Neural cell (in vitro differentiated cells): ENCODE results near the gene FXYD6. TPM values are rescaled to one million over a fixed set of nuclear protein-coding genes. Genes with fewer than 3 reads are reported as not detected.

Source experiments
- H2AFZ ChIP-seq: fragments of 200-600, 300-800 bp; sonication (generic), shearing (Covaris generic); 2 replicates; pipeline ENCODE4 v1.6.0; 2014; ENCODE audit warnings: low read depth, mild to moderate bottlenecking, antibody characterized with exemption, low read length, moderate library complexity
- H3F3A ChIP-seq: fragments of 200-600 bp; shearing (Covaris generic); 2 replicates; pipeline ENCODE4 v1.6.1; 2016; ENCODE audit warnings: mild to moderate bottlenecking, moderate library complexity, mixed read lengths, antibody characterized with exemption, low read length; ENCODE audit not compliant: insufficient read depth, poor library complexity, severe bottlenecking
- H3K27ac ChIP-seq: fragments of 200-600, 300-800 bp; sonication (generic), shearing (Covaris generic); 2 replicates; pipeline ENCODE4 v1.5.1; 2014; ENCODE audit warnings: mild to moderate bottlenecking, low read length, moderate library complexity
- H3K27me3 ChIP-seq: fragments of 300-800, 200-600 bp; sonication (generic), shearing (Covaris generic); 2 replicates; pipeline ENCODE4 v1.6.0; 2014; ENCODE audit warnings: mild to moderate bottlenecking, low read depth, low read length, moderate library complexity; ENCODE audit not compliant: insufficient read depth
- H3K36me3 ChIP-seq: fragments of 300-800, 200-600 bp; sonication (generic), shearing (Covaris generic); 2 replicates; pipeline ENCODE4 v1.5.1; 2014; ENCODE audit warnings: mild to moderate bottlenecking, antibody characterized with exemption, low read length, moderate library complexity; ENCODE audit not compliant: insufficient read depth
- H3K4me2 ChIP-seq: fragments of 300-800, 200-600 bp; sonication (generic), shearing (Covaris generic); 2 replicates; pipeline ENCODE4 v1.6.0; 2014; ENCODE audit warnings: mild to moderate bottlenecking, low read length
- H3K4me3 ChIP-seq: fragments of 300-800, 200-600 bp; sonication (generic), shearing (Covaris generic); 2 replicates; pipeline ENCODE4 v1.5.1; 2014; ENCODE audit warnings: mild to moderate bottlenecking, low read length, moderate library complexity
- H3K79me2 ChIP-seq: fragments of 200-600 bp; shearing (Covaris generic); replicated peaks from 2 replicates; pipeline ENCODE4 v1.6.0; 2014; ENCODE audit warnings: mild to moderate bottlenecking, low read length, moderate library complexity; ENCODE audit not compliant: insufficient read depth
- H3K9ac ChIP-seq: fragments of 300-800, 200-600 bp; sonication (generic), shearing (Covaris generic); 2 replicates; pipeline ENCODE4 v1.6.1; 2016; ENCODE audit warnings: mild to moderate bottlenecking, low read length, mixed read lengths
- H3K9me2 ChIP-seq: fragments of 200-600 bp; shearing (Covaris generic); 2 replicates; pipeline ENCODE4 v1.6.1; 2016; ENCODE audit warnings: mild to moderate bottlenecking, low read length, mixed read lengths; ENCODE audit not compliant: insufficient read depth
- H3K9me3 ChIP-seq: fragments of 200-600, 300-800 bp; sonication (generic), shearing (Covaris generic); 2 replicates; pipeline ENCODE4 v1.6.1; 2016; ENCODE audit warnings: mild to moderate bottlenecking, mixed run types, low read length, moderate library complexity, mixed read lengths
- H4K20me1 ChIP-seq: fragments of 200-600 bp; shearing (Covaris generic); 2 replicates; pipeline ENCODE4 v1.6.1; 2016; ENCODE audit warnings: mild to moderate bottlenecking, mixed run types; ENCODE audit not compliant: insufficient read depth
- EP300 ChIP-seq: fragments of 450-650 bp; conservative IDR thresholded peaks from 2 replicates; pipeline ENCODE4 v1.6.1; 2014; ENCODE audit warnings: antibody characterized with exemption, mild to moderate bottlenecking, moderate library complexity; ENCODE audit not compliant: poor library complexity, severe bottlenecking
- EZH2 ChIP-seq: fragments of 200-600, 300-800 bp; shearing (Covaris generic), sonication (generic); IDR thresholded peaks from 2 replicates; pipeline ENCODE4 v1.6.1; 2014; ENCODE audit warnings: antibody characterized with exemption, low read length, borderline replicate concordance, mild to moderate bottlenecking; ENCODE audit not compliant: insufficient read depth, poor library complexity, severe bottlenecking
- MXI1 ChIP-seq: fragments of 450-650 bp; conservative IDR thresholded peaks from 2 replicates; pipeline ENCODE4 v1.6.1; 2014; ENCODE audit warnings: antibody characterized with exemption, mild to moderate bottlenecking; ENCODE audit not compliant: poor library complexity, severe bottlenecking
- POLR2AphosphoS5 ChIP-seq: IDR thresholded peaks from 2 replicates; pipeline ENCODE4 v1.6.1; 2012
- RAD21 ChIP-seq: fragments of 450-650 bp; conservative IDR thresholded peaks from 2 replicates; pipeline ENCODE4 v1.6.1; 2014; ENCODE audit warnings: antibody characterized with exemption, mild to moderate bottlenecking, moderate library complexity
- SMC3 ChIP-seq: fragments of 450-650 bp; conservative IDR thresholded peaks from 2 replicates; pipeline ENCODE4 v1.6.1; 2014; ENCODE audit warnings: antibody characterized with exemption, mild to moderate bottlenecking, moderate library complexity; ENCODE audit not compliant: poor library complexity
- TAF1 ChIP-seq: IDR thresholded peaks from 2 replicates; pipeline ENCODE4 v1.6.1; 2012; ENCODE audit warnings: low read depth
- polyA plus RNA-seq: library from polyadenylated mRNA; depleted of rRNA; stranded (reverse); fragments of >200 nt; gene quantifications from 2 replicates; pipeline ENCODE4 v1.2.3, GENCODE V29; 2014
- TF ChIP-seq, protein P1 (sequence below): fragments of 450-650 bp; IDR thresholded peaks from 2 replicates; pipeline ENCODE4 v1.5.1; 2014; ENCODE audit warnings: antibody characterized with exemption, mild to moderate bottlenecking, moderate library complexity; ENCODE audit not compliant: poor library complexity, severe bottlenecking
- TF ChIP-seq, protein P2 (sequence below): IDR thresholded peaks from 2 replicates; pipeline ENCODE4 v1.6.1; 2012; ENCODE audit warnings: borderline replicate concordance

The FXYD6 gene
- polyA plus RNA-seq, 1 donor from 2014 or later = 218 TPM

DNA sequence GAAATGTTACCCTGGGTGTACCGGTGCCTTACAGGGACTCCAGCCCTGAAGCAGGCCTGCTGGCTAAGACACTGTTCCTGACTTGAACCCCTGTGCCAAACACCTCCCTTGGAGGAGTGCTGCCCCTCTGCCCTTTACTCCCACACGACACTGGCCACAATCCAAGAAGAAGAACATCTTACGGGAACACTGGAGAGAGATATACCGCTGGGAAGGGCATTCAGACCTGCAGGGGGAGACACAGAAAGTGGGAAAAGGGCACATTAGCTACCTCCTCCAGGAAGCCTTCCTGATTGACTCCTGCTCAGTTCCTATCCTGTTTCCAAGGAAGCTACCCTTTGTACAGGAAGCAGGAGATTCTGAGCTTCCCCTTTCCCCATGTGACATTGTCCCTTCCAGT, 34.1 kb upstream of the FXYD6 start:
- H3K4me2 ChIP-seq = no peak overlapping the region
- H4K20me1 ChIP-seq = no peaks in the 10 kb centered on the region
- no peaks in the 10 kb centered on the region for H3K27me3 ChIP-seq
- no peaks in the 10 kb centered on the region for H3F3A ChIP-seq
- no peak for TF ChIP-seq TAF1
- no peak for TF ChIP-seq MXI1
- no peak for TF ChIP-seq EP300
- TF ChIP-seq POLR2AphosphoS5 = no peak
- TF ChIP-seq SMC3 = no peak
- TF ChIP-seq, protein P1, sequence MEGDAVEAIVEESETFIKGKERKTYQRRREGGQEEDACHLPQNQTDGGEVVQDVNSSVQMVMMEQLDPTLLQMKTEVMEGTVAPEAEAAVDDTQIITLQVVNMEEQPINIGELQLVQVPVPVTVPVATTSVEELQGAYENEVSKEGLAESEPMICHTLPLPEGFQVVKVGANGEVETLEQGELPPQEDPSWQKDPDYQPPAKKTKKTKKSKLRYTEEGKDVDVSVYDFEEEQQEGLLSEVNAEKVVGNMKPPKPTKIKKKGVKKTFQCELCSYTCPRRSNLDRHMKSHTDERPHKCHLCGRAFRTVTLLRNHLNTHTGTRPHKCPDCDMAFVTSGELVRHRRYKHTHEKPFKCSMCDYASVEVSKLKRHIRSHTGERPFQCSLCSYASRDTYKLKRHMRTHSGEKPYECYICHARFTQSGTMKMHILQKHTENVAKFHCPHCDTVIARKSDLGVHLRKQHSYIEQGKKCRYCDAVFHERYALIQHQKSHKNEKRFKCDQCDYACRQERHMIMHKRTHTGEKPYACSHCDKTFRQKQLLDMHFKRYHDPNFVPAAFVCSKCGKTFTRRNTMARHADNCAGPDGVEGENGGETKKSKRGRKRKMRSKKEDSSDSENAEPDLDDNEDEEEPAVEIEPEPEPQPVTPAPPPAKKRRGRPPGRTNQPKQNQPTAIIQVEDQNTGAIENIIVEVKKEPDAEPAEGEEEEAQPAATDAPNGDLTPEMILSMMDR = no peak
- TF ChIP-seq EZH2 = no peak
- no peak for TF ChIP-seq RAD21
- TF ChIP-seq, protein P2, sequence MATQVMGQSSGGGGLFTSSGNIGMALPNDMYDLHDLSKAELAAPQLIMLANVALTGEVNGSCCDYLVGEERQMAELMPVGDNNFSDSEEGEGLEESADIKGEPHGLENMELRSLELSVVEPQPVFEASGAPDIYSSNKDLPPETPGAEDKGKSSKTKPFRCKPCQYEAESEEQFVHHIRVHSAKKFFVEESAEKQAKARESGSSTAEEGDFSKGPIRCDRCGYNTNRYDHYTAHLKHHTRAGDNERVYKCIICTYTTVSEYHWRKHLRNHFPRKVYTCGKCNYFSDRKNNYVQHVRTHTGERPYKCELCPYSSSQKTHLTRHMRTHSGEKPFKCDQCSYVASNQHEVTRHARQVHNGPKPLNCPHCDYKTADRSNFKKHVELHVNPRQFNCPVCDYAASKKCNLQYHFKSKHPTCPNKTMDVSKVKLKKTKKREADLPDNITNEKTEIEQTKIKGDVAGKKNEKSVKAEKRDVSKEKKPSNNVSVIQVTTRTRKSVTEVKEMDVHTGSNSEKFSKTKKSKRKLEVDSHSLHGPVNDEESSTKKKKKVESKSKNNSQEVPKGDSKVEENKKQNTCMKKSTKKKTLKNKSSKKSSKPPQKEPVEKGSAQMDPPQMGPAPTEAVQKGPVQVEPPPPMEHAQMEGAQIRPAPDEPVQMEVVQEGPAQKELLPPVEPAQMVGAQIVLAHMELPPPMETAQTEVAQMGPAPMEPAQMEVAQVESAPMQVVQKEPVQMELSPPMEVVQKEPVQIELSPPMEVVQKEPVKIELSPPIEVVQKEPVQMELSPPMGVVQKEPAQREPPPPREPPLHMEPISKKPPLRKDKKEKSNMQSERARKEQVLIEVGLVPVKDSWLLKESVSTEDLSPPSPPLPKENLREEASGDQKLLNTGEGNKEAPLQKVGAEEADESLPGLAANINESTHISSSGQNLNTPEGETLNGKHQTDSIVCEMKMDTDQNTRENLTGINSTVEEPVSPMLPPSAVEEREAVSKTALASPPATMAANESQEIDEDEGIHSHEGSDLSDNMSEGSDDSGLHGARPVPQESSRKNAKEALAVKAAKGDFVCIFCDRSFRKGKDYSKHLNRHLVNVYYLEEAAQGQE = no peak
- no peak overlapping the region for H3K4me3 ChIP-seq
- H3K27ac ChIP-seq = no peak overlapping the region
- no peaks in the 10 kb centered on the region for H3K79me2 ChIP-seq
- H3K9ac ChIP-seq = no peak overlapping the region
- H3K9me3 ChIP-seq = no peaks in the 10 kb centered on the region
- no peaks in the 10 kb centered on the region for H3K9me2 ChIP-seq
- H2AFZ ChIP-seq = no peak overlapping the region
- H3K36me3 ChIP-seq = no peaks in the 10 kb centered on the region

DNA sequence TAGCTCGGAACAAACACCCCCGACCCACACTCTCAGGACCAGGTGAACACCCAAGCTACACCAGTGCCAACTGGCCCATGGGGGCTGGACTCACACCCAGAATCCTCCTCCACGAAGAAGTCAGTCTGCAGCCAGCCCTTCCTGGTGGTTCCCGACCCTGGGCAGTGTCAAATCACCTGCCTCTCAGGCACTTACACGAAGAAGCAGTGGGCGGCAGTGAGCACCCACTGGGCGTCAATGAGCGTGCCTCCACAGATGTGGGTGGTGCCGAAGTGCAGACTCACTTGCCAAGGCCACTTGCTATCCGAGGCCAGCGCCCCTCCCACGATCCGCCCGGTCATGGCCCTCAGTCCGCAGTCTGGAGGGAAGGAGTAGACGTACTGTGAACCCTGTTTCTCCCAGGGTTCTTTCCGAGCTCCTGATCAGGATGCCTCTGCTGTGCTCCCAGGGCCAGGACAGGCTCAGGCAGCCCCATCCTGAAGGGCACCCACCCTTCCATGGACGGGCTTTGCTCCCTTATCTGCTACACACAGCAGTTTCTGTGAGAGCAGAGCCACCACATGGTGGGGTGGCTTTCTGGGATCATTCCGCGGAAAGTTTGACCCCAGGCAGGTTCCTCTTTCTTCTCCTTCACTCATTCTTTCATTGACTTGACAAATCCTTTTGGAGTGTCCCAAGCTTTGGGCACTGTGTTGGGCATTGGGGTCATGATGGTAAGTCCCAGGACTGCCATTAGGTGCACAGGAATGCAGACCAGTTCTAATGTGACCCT, 33.3 kb upstream of the FXYD6 start:
- Histone ChIP-seq H3K9me3 (no peaks in the 10 kb centered on the region), H3K79me2 (no peaks in the 10 kb centered on the region), H3K9ac (no peak overlapping the region), H3K36me3 (no peaks in the 10 kb centered on the region), H3K9me2 (no peaks in the 10 kb centered on the region), H2AFZ (no peak overlapping the region), H3K4me3 (no peak overlapping the region), H3F3A (no peaks in the 10 kb centered on the region), H3K27me3 (no peaks in the 10 kb centered on the region), H4K20me1 (no peaks in the 10 kb centered on the region), H3K27ac (no peak overlapping the region), H3K4me2 (no peak overlapping the region)
- TF ChIP-seq POLR2AphosphoS5 (no peak), TAF1 (no peak), EP300 (no peak), EZH2 (no peak), RAD21 (no peak), SMC3 (no peak), MXI1 (no peak)
- TF ChIP-seq, protein P1 = no peak
- TF ChIP-seq, protein P2 = no peak
